Colon (tissue), 2 donors: ENCODE measurements around the gene CD52.
"Not testable (repeated sequence)": the region's sequence is repeated elsewhere in the genome, so short reads cannot be mapped to it uniquely, and the experiment has no call there.

Experiments used
- FAIRE-seq: peaks from 2 replicates; lab custom pipeline; 2012; peaks lifted over from hg19 to GRCh38; lab: Jason Lieb, UNC
- donor health status: control.
- donor health status: control.

Gene CD52

GRCh38 chr1:26284597-26285347 lies 33.0 kb upstream of the CD52 start:
- FAIRE-seq = no peak

GRCh38 chr1:26285366-26286063 lies 32.2 kb upstream of the CD52 start:
- FAIRE-seq = no peak

GRCh38 chr1:26286064-26286416 lies 31.7 kb upstream of the CD52 start:
- FAIRE-seq = no peak

- no peak for FAIRE-seq
Measured at GRCh38 chr1:26287033-26287711, 30.6 kb upstream of the CD52 start.

DNA sequence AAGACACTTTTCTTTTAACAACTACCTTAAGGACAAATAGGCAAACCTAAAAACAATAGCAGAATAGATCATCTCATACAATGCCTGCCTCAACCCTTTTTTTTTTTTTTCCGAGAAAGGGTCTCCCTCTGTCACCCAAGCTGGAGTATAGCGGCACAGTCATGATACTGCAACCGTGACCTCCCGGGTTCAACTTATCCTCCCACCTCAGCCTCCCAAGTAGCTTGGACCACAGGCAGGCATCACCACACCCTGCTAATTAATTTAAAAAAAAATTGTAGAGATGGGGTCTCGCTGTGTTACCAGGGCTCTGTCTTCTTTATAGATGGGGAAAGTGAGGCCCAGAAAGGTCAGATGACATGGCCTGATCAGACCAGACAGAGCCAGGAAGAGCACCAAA lies 29.9 kb upstream of the CD52 start:
- FAIRE-seq = no peak

GRCh38 chr1:26288311-26288941 lies 29.3 kb upstream of the CD52 start:
- no peak for FAIRE-seq

- FAIRE-seq = no peak
Measured at GRCh38 chr1:26289158-26290059, 28.3 kb upstream of the CD52 start.

DNA sequence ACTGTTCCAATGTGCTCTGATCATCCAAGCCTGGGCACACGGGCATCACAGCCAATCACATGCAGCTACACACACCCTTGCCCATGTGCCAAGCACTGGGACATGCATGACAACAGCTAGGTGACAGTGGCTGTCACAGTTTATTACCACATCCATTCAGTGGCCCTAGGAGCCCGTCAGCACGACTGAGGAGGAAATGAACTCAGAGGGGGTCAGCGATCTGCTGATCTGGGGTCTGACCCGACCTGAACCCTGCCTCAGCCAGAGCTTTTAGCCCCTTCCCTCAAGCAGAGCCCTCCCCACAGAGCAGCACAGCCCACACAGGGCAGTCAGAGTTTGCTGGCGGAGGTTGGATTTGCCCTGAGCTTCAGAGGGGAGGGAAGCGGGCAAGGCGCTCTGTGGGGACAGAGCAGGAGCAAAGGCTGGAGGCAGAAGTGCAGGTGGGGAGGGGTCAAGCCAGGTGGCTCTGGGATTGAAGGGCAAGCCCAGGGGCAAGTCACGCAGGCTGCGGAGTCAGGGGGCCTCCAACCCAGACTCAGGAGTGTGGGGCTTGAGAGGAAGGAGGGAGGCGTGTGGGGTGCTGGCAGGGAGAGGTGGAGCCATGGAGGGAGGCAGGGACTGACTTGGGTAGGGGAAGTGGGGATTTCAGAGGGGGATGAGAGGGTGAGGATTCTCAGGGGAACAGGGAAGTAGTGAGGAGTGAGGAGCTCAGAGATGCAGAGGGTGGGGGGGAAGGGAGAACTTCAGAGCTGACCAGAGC lies 27.5 kb upstream of the CD52 start:
- no peak for FAIRE-seq

- FAIRE-seq = no peak
Measured at GRCh38 chr1:26290882-26291261, 26.9 kb upstream of the CD52 start.

DNA sequence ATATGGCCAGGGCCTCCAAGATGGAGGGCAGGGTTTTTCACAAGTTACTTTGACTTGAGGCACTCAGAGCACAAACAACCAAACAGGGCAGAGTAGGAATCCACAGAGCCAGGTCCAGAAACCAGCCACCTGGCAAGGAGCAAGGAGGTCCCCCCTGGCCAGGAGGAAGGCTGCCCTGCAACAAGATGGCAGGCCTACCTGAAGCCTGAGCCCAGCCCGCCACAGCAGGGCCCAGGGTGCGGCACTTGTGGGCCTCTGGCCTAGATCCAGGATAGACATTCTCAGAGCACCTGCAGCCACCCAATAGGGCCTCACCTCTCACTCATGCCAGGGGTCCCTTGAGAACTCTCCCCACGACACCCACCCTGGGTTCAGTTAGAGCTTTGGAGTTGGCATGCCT lies 26.3 kb upstream of the CD52 start:
- no peak for FAIRE-seq

DNA sequence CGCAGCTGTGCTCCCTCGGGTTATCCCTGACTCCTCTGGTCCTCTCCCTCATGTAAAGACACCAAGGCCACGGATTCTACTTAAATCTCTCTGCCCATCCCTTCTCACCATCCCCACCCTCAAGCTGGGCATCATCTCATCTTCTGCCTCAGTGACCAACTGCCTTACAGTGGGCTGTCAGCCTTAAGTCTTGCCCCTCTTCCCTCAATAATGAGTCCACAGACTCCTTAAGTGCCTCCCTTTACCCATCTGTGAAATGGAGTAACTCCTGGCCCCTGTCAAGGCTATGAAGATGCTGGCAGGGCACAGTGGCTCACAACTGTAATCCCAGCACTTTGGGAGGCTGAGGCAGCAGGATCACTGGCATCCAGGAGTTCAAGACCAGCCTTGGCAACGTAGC lies 25.8 kb upstream of the CD52 start:
- FAIRE-seq = no peak

DNA sequence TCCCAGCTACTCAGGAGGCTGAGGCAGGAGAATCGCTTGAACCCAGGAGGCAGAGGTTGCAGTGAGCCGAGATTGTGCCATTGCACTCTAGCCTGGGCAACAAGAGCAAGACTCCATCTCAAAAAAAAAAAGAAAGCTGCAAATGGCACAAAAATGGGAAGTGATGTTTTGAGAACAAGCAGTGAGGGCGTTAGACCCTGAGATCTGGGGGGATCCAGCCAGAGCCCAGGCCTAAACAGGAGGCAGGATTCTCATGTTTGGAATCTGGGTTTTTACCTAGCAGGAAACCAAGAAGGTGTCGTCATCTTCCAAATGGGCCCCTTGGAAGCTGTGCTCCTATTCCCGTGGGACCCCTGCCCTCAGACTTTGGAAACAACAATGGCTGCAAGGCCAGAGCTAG lies 25.0 kb upstream of the CD52 start:
- FAIRE-seq = not testable (repeated sequence)

- FAIRE-seq = no peak
Measured at GRCh38 chr1:26293911-26294463, 23.8 kb upstream of the CD52 start.

- FAIRE-seq = no peak
Measured at GRCh38 chr1:26295194-26296138, 22.3 kb upstream of the CD52 start.

- no peak for FAIRE-seq
Measured at GRCh38 chr1:26296340-26297056, 21.3 kb upstream of the CD52 start.

DNA sequence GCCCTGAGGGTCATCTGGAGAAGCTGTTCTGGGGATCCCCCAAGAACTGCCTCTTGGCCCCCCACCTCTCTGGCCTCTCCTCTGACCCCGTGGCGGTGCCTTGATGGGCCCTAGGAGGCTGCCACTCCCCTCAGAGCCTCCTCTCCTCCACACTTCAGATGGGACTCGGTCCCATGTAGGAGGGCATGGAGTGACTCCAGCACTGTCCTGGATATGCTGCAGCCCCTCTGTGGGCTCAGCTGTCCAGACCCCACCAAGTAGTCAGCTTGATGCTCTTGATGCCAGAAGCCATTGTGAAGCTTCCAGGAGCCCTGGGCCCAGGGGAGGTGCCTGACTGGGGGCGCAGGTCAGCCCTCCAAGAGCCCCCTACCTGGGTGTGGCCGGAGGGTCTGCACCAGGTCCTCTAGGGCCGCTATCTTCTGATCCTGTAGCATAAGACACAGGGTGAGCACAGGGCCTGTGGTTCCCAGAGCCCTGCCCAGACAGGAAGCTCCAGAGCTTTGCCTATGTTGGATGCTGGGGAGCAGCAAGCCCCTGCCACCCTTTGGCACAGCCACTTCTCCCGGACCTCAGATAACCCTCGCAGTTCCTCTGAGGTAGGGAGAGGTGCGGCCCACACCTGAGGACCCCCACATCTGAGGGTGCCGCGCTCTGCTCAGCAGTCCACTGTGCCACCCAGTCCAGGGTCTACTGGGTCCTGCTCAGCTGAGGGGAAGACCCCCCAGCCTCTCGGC lies 20.5 kb upstream of the CD52 start:
- FAIRE-seq = no peak

DNA sequence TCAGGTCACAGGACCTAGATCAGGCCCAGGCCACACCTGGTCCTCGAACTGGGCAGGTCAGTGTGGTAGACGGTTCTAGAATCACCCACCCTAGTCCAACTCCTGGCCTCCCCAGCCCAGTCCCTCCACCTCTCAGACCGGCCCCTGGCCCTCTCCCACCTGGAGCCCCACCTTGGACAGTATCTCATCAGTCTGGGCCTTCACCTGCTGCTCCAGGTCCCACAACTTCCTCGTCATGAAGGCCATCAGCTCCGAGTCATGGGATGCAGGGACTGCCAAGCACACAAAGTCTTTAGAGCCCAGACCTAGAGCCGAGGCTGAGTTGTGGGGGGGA lies 20.0 kb upstream of the CD52 start:
- FAIRE-seq = no peak

GRCh38 chr1:26300578-26301275 lies 17.0 kb upstream of the CD52 start:
- no peak for FAIRE-seq
